Mucosa of descending colon (tissue), 3 donors: Measurements from ENCODE around the gene CCDC182. TPM values are rescaled to one million over a fixed set of nuclear protein-coding genes. Genes with fewer than 3 reads are reported as not detected.

ENCODE experiments used
- ATAC-seq: fragments of 200-7000 bp; cut with Tn5 transposase; one replicate; pipeline ENCODE4 v1.9.1; 2020; ENCODE audit warnings: mild to moderate bottlenecking, moderate library complexity
- DNase-seq, 3 donors: peaks; one replicate each; pipeline ENCODE4 v3.0.0-alpha.2; 2020
- H3K36me3 ChIP-seq: fragments of 200-600 bp; one replicate; pipeline ENCODE4 v1.8.0; 2021; ENCODE audit warnings: low read depth, mild to moderate bottlenecking
- H3K4me1 ChIP-seq: fragments of 200-600 bp; one replicate; pipeline ENCODE4 v1.8.0; 2021; ENCODE audit warnings: low read depth, mild to moderate bottlenecking
- H3K4me3 ChIP-seq: fragments of 200-600 bp; one replicate; pipeline ENCODE4 v1.8.0; 2021; ENCODE audit warnings: mild to moderate bottlenecking
- H3K9me3 ChIP-seq: fragments of 200-600 bp; one replicate; pipeline ENCODE4 v1.8.0; 2021; ENCODE audit warnings: mild to moderate bottlenecking
- intact Hi-C, 2 donors: fragments of 100-400 bp; cut with DNase I in 1 of 2; cut with micrococcal nuclease in 1 of 2; formaldehyde crosslinking; loops; one replicate each; pipeline versions ENCODE4 v1.11.0 to v1.11.1; 2022; cut with DNase I, micrococcal nuclease
- total RNA-seq, 3 donors: library from RNA; stranded (reverse); fragmentation: NEBNext Ultra II Directional in 2 of 3; extraction: Animal tissue kit (Norgen Biotek cat#: 25700) in 2 of 3; gene quantifications; one replicate each; pipeline versions ENCODE4 v1.2.1 to v1.2.4, GENCODE V29; 2021 to 2023
- TF ChIP-seq, protein P1 (sequence below): fragments of 200-600 bp; IDR thresholded peaks from one replicate; pipeline ENCODE4 v1.8.0; 2022; ENCODE audit warnings: antibody characterized with exemption, mild to moderate bottlenecking
- donor health status: DM: no; HTN: no; CAD: no; lungs with moderate emphysema.
- donor health status: DM: no; HTN: no; CAD: no.
- donor health status: DM: no; HTN: yes; CAD: no.

Gene CCDC182
- total RNA-seq, 3 donors from 2014 or later, result not detected

DNA sequence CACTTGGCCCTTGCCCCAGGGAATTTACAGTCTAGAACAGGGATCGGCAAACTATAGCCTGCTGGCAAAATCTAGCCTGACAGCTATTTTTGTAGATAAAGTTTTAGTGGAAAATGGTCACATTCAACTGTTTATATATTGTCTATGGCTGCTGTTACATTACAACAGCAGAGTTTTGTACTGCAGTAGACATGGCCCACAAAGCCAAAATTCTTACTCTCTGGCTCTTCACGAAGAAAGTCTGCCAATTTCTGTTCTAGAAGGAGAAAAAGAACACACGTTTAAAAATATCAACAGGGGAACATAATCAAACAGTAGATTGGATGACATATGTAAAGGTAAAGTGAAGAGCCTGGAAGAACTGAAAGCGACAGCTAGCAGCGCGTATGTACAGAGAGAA is 33.2 kb upstream of the CCDC182 start:
- TF ChIP-seq, protein P1, sequence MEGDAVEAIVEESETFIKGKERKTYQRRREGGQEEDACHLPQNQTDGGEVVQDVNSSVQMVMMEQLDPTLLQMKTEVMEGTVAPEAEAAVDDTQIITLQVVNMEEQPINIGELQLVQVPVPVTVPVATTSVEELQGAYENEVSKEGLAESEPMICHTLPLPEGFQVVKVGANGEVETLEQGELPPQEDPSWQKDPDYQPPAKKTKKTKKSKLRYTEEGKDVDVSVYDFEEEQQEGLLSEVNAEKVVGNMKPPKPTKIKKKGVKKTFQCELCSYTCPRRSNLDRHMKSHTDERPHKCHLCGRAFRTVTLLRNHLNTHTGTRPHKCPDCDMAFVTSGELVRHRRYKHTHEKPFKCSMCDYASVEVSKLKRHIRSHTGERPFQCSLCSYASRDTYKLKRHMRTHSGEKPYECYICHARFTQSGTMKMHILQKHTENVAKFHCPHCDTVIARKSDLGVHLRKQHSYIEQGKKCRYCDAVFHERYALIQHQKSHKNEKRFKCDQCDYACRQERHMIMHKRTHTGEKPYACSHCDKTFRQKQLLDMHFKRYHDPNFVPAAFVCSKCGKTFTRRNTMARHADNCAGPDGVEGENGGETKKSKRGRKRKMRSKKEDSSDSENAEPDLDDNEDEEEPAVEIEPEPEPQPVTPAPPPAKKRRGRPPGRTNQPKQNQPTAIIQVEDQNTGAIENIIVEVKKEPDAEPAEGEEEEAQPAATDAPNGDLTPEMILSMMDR, result no peak
- no peak overlapping the region for H3K4me3 ChIP-seq
- H3K9me3 ChIP-seq, result no peaks in the 10 kb centered on the region
- ATAC-seq, result no peak
- no peak for DNase-seq
- intact Hi-C loops, result no loop called here
- H3K4me1 ChIP-seq, result peaks cover 4% of the 10 kb centered on the region
- H3K36me3 ChIP-seq, result no peaks in the 10 kb centered on the region

DNA sequence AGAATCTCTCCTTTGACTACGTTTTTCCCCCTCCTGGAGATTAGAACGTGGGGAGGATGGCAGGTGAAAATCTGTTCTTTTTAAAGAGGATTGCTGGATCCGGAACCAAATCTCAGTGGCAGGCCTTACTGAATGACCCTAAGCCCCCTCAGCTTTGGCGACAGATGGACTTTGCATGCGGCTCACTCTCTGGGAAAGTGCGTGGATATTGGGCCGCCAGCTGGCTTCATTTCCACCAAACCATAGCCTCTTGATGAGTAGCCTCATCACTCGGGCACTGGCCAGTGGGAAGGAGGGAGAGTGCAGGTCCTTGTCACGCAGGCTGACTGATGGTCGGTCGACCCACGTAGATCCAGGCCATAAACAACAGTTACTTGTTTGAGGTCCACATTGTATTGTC is 31.3 kb upstream of the CCDC182 start:
- no peaks in the 10 kb centered on the region for H3K9me3 ChIP-seq
- ATAC-seq, result no peak
- no peaks in the 10 kb centered on the region for H3K36me3 ChIP-seq
- TF ChIP-seq, protein P1, result no peak
- H3K4me1 ChIP-seq, result no peaks in the 10 kb centered on the region
- intact Hi-C loops, result no loop called here
- no peak overlapping the region for H3K4me3 ChIP-seq
- no peak for DNase-seq

DNA sequence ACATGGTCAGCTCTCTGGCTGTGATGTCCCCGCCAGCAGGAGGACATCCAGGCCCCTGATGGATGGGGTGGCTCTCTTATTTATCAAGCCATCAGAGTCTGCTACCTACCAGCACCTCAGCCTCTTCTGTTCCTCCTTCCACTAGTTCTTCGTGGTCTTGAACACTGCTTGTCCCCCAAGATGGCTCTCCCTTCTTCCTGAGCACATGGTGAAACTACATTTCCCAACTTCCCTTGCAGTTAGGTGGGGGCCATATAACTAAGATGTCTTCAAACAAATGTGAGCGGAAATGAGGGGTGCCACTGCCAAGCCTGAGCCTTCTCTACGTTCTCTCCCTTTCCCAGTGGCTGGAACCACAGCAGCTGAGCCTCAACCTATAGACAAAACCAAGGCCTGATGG is 29.8 kb upstream of the CCDC182 start:
- H3K36me3 ChIP-seq, result no peaks in the 10 kb centered on the region
- H3K9me3 ChIP-seq, result no peaks in the 10 kb centered on the region
- DNase-seq, result no peak
- TF ChIP-seq, protein P1, result no peak
- no peak for ATAC-seq
- no peaks in the 10 kb centered on the region for H3K4me1 ChIP-seq
- intact Hi-C loops, result no loop called here
- H3K4me3 ChIP-seq, result no peak overlapping the region

DNA sequence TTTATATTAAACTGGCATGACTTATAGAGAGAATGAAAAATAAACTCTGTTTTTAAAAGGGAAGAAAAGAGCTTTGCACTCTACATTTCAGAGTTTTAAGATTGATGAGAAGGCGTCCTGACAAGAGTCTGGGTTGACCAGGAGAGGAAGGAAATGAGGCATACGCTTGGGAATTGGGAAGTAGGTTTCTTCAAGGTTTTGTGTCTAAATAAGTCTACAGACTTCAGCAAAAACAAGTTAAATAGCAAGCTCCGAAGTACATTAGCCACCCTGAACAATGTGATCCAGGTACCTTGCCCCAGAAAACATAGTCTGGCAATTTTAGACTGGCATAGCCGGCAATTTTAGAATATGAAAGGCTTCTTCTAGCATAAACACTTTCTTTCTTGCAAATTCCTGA is 28.5 kb upstream of the CCDC182 start:
- H3K4me1 ChIP-seq, result no peaks in the 10 kb centered on the region
- intact Hi-C loops, result no loop called here
- ATAC-seq, result no peak
- H3K4me3 ChIP-seq, result no peak overlapping the region
- no peak for DNase-seq
- H3K36me3 ChIP-seq, result no peaks in the 10 kb centered on the region
- TF ChIP-seq, protein P1, result no peak
- no peaks in the 10 kb centered on the region for H3K9me3 ChIP-seq

DNA sequence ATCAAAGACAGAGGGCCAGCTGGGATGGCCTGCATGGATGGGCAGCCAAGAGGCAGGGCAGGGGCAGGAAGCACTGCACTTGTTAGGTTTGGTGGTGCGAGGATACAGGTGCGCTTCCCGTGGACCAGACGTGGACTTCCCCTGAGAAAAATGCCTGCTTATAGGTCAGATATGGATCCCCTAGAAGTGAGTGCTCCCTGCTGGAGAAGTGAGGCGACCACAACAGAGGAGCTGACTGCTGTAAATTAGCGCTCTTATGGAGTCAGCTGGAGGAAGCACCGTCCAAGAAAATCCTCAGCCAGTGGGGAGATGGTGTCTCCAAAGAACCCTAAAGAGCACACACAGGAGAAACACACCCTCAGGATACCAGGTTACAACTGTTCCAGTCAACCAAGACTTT is 27.7 kb upstream of the CCDC182 start:
- no peak for DNase-seq
- Histone ChIP-seq H3K9me3 (no peaks in the 10 kb centered on the region), H3K4me1 (no peaks in the 10 kb centered on the region), H3K4me3 (no peak overlapping the region), H3K36me3 (no peaks in the 10 kb centered on the region)
- TF ChIP-seq, protein P1, result no peak
- no peak for ATAC-seq
- intact Hi-C loops, result no loop called here

DNA sequence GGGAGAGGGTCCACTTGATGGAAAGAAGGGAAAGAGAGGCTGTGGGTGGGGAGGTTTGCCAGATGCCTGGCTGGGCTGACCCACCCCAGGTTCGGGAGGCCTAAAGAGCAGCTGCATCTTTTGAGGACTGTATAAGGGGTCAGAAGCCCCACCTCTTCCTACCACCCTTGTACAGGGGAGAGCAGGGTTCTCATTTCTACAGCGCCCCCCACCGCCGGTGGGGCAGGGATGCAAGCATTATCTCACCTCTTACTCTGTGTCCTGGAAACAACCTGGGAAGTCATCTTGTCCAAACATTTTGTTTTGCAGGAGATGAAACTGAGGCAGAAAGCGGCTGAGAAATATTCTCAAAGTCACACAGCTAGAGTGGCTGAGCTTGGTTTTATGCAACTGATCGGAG is 22.5 kb upstream of the CCDC182 start:
- H3K9me3 ChIP-seq, result no peaks in the 10 kb centered on the region
- intact Hi-C loops, result no loop called here
- no peak for DNase-seq
- TF ChIP-seq, protein P1, result no peak
- no peaks in the 10 kb centered on the region for H3K4me1 ChIP-seq
- no peak overlapping the region for H3K4me3 ChIP-seq
- no peak for ATAC-seq
- no peaks in the 10 kb centered on the region for H3K36me3 ChIP-seq
